Pulmonary artery endothelial cell (primary cell): ENCODE measurements around the gene IRF4. TPM values are rescaled to one million over a fixed set of nuclear protein-coding genes. Genes with fewer than 3 reads are reported as not detected.
"Not testable (repeated sequence)": the region's sequence is repeated elsewhere in the genome, so short reads cannot be mapped to it uniquely, and the experiment has no call there.

ENCODE experiments used
- DNase-seq: peaks from one replicate; pipeline ENCODE4 v3.0.0-alpha.2; 2011; ENCODE audit warnings: low read depth, low spot score
- total RNA-seq: library from RNA; depleted of rRNA; stranded (reverse); fragments of >200 nt; gene quantifications from 2 replicates; pipeline ENCODE4 v1.2.3, GENCODE V29; 2014

IRF4 gene
- total RNA-seq, 1 donor from 2014 or later: 0.07 TPM

DNA sequence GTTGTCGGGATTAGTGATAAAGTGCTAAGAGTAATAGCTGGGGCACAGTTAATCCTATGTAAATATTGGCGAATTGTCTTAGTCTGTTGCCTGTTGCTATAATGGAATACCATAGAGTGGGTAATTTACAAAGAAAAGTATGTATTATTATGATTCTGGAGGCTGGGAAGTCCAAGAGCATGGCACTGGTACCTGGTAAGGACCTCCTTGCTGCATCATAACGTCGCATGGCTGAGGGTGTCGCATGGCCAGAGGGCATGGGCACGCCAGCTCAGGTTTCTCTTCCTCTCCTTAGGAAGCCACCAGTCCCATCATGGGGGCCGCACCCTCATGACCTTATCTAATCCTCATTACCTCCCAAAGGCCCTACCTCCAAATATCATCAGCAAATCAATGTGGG lies 29.7 kb downstream of the IRF4 start:
- no peak for DNase-seq

DNA sequence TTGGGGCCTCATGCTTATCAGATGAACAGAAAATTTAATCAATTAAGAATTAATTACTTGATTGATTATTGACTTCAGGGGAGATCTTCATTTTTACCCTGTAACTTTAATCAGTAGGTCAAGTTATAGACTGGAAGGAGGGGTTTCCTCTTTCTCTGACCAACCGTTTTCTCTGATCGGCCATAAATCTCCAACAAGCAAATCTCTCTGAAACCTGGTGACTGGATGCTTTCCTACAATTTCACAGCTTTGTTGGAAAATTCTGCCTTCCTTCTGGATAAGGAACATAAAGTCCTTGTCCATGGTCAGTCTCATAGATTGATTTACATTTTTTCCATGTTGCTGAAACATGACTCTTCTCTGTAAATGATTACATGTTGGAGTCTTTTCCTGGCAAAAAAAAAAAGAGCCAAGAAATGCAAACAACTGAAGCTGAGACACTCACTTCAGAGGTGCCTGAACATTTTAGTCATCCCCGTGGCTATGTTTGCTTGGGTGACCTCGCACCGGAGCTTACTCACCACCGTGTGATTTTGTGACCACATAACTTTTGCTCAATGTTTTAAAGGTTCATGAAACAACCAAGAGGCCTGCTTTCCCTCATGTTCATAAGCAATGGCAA lies 31.0 kb downstream of the IRF4 start:
- DNase-seq: no peak

DNA sequence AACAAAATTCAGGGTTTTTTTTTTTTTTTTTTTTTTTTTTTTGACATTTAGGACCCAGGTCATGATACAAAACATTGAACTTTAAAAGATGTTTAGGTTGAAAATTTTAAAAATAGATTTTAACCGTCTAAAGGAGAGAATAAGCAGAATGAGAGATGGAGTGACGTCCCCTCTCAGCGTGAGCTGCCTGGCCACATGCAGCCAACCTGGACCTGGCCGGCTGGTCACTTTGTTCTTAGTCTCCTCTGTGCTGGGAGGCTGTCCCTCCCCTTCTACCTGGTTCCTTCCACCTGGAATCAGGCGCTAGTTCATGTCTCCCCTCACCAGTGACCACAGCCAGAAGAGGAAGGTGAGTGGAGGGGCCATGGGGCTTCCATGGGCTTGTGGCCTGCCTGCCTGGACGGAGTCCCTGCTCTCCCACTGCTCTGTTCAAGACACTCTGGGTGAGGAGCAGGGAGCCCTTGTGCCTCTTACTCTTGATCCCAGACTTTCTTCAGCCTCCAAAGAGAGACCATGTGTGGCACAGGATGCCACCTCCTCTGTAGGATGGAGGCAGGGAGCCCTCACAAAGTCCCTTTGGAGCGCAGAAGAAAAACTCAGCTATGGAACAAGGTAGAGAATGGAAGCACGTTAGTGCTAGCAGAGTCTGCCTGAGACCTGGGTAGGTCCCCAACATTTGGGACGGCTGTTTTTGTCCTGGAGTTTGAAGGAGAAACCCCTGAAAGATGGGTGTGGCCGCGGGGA lies 31.7 kb downstream of the IRF4 start:
- no peak for DNase-seq

DNA sequence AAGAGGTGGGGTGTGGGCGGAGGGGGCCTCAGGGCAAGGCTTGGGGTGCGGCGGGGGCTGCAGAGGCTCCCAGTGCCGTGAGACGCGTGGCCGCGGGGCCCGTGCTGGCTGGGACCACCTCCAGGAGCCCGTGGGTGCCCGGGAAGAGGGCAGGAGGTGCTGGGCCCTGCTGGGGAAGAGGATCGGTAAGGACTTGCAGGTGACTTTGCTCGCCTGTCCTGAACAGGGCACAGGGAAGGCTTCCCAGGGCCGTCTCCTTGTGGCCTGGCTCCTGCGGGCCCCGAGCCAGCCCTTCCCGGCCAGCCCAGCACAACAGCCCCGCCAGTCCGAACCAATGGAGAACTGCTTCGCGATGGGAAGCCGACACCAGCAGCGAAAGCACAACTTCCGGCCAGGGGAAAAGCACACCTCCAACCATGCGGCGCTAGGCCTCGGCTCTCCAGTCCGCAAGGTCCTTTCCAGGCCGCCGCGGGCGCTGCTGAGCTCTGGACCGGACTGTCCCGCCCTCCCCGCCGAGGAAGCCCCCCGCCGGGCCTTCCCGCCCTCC lies 32.3 kb downstream of the IRF4 start:
- DNase-seq: no peak

DNA sequence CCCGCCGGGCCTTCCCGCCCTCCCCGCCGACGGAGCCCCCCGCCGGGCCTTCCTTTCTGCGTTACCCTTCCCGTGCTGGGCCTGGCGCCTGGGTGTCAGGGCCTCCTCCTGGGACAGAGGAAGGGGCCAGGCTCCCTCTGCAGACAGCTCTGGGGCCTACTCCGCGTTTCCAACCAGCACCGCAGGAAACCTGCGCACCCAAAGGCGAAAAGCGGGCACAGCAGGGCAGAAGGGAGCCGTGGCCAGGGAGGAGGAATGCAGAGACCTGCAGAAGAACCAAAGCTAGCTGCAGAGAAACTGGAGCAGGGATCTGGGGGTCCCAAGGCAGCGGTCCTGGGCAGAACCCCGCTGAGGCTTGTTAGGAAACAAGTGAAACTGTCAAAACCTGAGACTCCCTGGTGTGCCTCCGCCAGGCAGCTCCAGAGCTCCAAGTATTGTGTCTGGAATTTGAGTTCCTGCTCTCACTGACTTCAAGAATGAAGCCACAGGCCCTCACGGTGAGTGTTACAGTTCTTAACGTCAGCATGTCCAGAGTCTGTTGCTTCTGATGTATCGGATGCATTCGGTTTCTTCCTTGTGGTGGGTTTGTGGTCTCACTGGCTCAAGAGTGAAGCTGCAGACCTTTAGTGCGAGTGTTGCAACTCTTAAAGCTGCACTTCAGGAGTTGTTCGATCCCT lies 33.3 kb downstream of the IRF4 start:
- DNase-seq: no peak

DNA sequence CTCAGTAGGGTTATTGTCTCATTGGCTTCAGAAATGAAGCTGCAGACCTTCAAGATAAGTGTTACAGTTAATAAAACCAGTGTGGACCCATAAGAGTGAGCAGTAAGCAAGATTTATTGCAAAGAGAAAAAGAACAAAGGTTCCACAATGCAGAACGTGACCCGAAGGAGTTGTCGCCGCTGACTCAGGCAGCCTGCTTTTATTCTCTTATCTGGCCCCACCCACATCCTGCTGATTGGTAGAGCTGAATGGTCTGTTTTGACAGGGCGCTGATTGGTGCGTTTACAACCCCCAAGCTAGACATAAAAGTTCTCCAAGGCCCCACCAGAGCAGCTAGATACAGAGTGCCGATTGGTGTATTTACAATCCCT lies 33.9 kb downstream of the IRF4 start:
- DNase-seq: not testable (repeated sequence)

DNA sequence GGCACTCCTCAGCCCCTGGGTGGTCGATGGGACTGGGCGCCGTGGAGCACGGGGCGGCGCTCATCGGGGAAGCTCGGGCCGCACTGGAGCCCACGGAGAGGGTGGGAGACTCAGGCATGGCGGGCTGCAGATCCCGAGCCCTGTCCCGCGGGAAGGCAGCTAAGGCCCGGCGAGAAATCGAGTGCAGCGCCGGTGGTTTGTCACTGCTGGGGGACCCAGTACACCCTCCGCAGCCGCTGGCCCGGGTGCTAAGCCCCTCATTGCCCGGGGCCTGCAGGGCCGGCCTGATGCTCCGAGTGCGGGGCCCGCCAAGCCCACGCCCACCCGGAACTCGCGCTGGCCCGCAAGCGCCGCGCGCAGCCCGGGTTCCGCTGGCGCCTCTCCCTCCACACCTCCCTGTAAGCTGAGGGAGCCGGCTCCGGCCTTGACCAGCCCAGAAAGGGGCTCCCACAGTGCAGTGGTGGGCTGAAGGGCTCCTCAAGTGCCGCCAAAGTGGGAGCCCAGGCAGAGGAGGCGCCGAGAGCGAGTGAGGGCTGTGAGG lies 34.7 kb downstream of the IRF4 start:
- DNase-seq: not testable (repeated sequence)

DNA sequence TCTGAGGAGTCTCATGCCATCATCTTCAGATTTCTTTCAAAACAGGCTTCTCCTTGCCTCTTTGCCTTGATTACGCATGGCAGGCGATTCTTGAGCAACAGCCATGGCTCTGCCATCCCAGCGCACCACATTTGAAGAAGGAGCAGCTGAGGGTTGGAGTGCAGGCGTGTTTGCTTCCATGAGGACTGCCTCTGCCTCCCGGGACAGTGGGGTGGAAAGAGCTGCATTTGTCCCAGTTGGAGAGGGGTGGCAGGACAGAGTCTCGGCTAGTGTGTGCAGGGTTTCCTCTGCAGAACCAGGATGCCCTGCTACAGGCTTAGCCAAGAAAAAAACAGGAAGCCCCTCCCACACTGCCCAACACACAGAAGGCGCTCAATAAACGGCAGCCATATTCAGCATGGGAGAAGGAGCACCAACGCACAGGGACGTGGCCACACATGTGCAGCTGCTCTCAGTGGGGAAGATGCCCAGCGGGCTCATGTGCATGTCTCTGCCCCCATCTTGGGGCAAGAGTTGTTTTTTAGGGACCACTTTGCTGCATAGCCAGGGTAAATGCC lies 36.6 kb downstream of the IRF4 start:
- no peak for DNase-seq

DNA sequence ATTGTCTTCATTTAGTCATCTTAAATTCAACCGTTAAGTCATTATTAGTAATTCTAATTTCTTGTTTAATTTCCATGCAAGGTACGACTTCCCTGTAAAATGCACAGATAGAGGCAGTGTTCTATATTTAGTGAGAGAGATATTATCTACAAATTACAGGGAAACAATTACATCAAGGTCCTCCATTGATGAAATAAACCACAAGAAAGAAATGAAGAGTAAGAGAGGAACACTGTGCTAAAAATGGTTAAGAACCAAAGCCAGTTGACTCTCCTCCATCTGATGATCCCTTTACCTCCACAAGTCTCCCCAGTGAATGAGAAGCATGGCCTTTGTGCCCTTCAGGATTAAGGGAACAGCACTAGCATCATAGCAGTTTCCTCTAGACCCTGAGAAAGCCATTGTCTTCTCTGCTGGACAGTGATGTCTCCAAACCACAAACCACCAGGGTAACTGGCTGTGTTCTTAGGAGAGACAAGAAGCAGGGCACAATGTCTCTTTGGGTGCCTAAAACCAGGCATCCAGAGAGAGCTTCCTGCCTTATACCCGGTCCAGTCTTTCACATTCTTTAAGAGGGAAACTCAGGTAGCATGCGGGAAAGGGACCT lies 38.1 kb downstream of the IRF4 start:
- no peak for DNase-seq

DNA sequence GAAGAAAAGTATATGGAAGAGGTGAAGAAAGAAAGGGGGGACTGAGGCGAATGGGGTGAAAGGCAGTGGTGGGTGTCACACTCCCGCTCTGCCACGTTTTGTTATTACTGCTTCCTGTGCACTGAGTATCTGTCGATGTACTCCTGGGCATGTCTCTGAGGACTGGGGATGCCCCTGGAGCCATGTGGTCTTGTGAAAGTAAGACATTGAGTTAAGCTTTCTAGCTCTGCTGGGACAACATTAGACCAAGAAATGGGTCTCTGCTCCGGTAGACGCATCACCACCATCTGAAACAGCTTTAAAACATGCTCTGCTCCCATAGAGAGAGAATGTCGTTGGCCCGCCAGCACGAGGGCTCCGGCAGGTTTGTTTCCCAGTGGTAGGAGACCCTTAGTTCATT lies 40.0 kb downstream of the IRF4 start:
- DNase-seq: no peak

DNA sequence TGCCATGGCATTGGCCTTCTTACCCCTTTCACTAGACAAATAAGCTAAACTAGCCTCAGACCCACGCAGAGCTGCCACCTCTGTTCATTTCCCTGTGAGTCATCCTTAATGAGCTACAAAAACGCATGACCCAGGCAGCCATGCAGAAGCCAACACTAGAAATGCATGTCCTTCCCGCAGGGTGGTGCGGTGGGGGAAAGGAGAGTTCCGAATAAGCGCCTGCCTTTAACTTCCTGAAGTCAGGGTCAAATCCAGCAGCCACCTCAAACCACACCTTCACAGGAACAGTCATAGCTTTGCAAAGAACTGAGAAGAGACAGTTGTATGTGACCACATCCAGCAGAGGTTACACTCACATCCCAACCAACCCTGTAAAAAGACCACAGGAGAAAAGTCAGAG lies 40.4 kb downstream of the IRF4 start:
- no peak for DNase-seq

DNA sequence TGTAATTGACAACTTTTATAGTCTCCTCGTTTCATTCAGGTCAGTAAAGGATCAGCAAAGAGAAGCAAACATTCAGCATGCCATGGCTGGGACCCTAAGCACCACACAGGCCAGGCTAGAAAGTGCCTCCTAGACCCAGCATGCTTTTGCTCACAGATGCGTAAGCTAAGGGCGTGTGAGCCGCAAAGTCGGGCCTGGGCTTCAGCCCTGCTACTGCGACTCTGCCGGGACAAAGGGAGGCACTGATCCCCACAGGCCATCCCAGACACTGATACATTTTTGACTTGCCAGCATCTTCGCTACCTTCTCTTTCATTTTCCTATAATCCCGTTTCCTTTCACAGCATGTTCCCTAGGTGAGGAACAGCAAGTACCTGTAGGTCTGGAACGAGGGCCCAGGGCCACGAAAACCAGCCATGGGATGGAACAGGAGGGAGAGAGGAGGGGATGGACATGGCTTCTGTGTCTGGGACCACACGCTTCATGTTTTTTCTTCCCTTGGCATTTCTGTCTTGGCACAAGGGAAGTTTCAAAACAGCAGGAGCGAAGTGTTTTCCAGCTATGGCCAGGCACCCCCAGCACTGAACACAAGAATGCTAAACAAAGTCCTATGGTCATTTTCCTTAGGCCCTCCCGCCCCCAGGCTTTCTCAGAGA lies 42.6 kb downstream of the IRF4 start:
- no peak for DNase-seq

DNA sequence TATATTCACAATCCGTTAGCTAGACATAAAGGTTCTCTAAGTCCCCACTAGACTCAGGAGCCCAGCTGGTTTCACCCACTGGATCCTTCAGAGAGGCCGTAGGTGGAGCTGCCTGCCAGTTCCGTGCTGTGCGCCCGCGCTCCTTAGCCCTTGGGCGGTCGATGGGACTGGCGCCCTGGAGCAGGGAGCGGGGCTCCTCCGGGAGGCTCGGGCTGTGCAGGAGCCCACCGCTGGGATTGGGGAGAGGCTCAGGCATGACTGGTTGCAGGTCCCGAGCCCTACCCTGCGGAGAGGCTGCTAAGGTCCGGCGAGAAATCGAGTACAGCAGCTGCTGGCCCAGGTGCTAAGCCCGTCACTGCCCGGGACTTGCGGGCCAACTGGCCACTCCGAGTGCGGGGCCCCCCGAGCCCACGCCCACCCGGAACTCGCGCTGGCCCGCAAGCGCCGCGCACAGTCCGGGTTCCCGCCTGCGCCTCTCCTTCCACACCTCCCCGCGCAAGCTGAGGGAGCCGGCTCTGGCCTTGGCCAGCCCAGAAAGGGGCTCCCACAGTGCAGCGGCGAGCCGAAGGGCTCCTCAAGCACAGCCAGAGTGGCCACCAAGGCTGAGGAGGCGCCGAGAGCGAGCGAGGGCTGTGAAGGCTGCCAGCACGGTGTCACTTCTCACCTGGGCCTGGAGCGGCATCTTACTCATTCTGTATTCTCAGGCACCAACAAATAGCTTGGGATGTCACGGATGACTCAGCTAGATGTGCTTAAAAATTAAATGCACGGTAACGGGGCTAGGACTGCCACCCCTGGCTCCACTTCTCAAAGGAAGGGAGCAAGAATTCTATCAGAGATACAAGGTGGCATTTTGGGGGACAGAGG lies 44.1 kb downstream of the IRF4 start:
- no peak for DNase-seq

DNA sequence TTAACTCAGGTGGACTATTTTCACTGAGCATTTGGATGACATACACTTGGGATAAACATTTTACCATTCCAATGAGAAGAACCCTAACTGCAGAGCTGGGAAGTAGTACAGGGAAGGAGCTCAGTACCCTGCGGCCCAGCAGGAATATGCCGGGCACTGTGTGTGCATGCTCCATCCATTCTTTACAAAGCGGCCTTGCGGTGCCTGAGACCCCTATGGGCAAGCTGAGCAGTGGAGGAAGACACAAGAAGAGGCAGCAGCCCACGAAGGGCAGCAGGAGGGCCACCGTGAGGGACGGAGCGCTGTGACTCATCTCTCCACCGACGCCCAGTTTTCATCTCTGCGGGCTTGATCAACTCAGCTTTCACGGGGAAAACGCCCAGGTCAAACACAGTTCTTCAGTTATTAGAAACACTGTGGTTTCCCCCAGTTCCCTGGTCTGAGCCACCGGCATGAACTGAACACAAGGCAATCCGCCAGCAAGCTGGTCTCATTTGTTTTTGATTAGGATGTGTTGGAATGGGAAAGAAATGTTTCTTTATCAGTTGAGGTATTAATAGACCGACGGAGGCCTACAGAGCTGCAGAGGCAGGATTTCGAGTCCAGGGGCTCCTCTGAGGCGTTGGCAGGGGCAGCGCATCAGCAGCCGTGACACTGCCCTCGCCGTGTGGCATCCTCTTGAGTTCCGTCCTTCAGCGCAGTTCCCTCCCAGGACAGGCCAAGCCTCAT lies 44.9 kb downstream of the IRF4 start:
- no peak for DNase-seq

DNA sequence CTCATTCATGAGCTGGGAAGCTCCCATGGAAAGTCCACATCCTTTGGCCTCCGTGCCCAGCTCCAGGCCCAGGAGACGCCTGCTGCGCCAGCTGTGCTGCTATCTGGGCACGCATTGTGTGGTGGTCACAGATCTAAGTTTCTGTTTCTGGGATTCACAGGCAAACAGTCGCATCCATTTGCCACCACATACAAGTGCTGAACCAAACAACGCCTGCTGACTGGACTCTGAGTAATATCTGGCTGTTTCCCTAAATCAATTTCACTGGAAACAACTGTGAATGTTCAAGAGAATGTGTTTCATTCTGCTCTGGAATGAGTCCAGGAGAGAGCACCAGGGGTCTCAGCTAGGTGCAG lies 45.5 kb downstream of the IRF4 start:
- no peak for DNase-seq

DNA sequence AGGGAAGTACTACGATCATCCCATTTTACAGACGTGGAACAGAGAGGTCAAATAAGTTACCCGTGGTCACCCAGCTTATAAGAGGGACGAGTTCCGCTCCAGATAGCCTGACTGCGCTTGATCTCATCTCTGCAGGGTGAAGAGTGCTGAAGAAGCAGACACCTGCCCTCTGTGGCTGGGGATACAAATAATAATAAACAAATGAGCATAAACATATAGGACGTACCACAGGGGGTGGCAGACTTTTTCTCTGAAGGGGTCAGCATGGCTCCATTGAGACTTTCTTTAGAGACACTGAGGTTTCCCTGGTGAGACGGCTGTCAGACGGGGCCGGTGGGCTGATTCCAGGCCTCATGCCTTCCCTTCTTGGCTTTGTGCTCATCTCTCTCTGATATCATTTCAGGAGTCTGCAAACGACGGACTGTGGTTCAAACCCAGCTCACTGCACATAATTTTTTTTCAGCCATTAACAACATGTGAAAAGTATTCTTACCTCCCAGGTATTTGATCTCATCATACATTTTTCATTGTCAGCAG lies 47.1 kb downstream of the IRF4 start:
- DNase-seq: no peak

DNA sequence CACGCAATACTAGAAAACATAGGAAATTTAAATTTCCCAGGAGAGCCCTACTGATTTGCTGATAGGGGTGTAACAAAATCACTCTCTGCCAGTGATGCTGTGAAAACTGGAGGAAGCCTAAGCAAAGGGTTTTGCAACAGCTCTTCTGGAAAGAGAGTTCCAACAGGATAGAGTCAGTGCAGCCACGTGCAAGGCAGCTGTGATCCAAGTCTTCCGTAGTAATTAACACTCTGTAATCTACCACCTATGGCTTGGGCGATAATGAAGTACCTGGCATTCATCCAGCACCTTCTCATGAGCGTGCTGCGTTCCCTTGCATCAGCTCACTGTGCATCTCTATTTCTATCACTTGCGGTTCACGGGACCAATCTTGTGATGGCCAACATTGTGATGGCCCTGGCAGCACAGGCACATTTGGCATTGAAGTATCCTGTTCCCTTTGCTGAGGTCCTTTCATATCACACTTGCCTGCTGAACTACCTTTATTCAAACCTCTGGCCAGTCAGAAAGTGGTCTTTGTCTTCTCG lies 48.2 kb downstream of the IRF4 start:
- no peak for DNase-seq

DNA sequence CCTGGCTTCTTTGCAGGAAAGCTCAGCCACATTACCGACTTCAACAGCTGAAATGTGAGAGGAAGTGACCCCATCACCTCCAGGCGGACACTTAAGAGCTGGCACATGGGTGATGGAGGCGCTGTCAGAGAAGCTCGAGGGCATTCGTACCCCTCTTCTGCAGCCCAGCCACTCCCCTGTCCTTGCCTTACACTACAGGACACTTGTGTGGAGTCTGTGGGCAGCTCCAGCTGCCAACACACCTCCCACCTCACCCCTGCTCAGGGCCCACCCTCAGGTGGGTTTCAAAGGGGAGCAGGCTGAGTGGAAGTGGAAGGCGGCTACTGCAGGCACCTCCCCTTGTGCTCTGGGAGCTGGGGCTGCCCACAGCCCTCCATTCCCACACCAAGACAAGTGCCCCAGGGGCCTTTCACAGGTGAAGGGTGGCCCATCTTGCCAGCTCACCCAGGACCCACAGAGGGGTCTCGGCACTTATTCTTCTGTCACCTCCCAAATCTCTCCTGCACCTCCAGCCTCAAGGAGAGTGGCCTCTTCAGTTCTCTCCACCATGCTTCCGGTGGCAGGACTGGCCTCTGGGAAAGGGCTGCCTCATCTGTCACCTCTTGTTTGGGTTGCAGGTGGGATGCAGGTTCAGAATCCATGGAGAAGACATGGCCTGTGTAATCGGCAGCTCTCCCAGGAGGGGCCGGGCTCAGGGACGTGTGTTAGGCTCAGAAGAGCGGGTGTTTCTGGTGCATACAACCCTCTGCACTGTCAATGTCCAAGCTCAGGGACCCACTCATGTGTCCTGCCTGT lies 49.8 kb downstream of the IRF4 start:
- DNase-seq: no peak
